GM21723 (cell line): ENCODE measurements around the gene RGL2.
A peak's percentile ranks its signal among the peaks of the same experiment; 100 is the strongest.

ENCODE experiments used
- ATAC-seq: cut with Tn5 transposase; IDR thresholded peaks from one replicate; pipeline ENCODE4 v1.9.1; 2021; ENCODE audit warnings: mild to moderate bottlenecking, moderate library complexity; ENCODE audit not compliant: unreplicated experiment

The RGL2 gene

GRCh38 chr6:33316603-33317418 lies 18.1 kb upstream of the RGL2 start:
- ATAC-seq: no peak

- ATAC-seq: no peak
Measured at GRCh38 chr6:33315793-33316602, 17.3 kb upstream of the RGL2 start.

GRCh38 chr6:33314943-33315792 lies 16.4 kb upstream of the RGL2 start:
- no peak for ATAC-seq

GRCh38 chr6:33314515-33314942 lies 15.8 kb upstream of the RGL2 start:
- ATAC-seq: no peak

- ATAC-seq: peak; percentile 47
Measured at GRCh38 chr6:33313709-33314514, 15.2 kb upstream of the RGL2 start, which contains the start of gene TAPBP. Gene TAPBP, minus strand, starts transcription at chr6:33314078. Its CDS starts 37 bp downstream, at chr6:33314041.

GRCh38 chr6:33313105-33313708 lies 14.5 kb upstream of the RGL2 start:
- no peak for ATAC-seq

GRCh38 chr6:33312361-33313104 lies 13.8 kb upstream of the RGL2 start:
- peak; percentile 29 for ATAC-seq

- no peak for ATAC-seq
Measured at GRCh38 chr6:33306356-33306755, 7.6 kb upstream of the RGL2 start.

GRCh38 chr6:33305052-33305451 lies 6.3 kb upstream of the RGL2 start:
- no peak for ATAC-seq

- no peak for ATAC-seq
Measured at GRCh38 chr6:33304216-33304615, 5.5 kb upstream of the RGL2 start.

GRCh38 chr6:33301877-33302276 lies 3.1 kb upstream of the RGL2 start:
- no peak for ATAC-seq

GRCh38 chr6:33299237-33299944 lies 649 bp upstream of the RGL2 start:
- ATAC-seq: peak; percentile 72

- peak; percentile 25 for ATAC-seq
Measured at GRCh38 chr6:33297956-33298772, 578 bp downstream of the RGL2 start.

GRCh38 chr6:33297406-33297955 lies 1.3 kb downstream of the RGL2 start:
- ATAC-seq: no peak

GRCh38 chr6:33296797-33297405 lies 1.8 kb downstream of the RGL2 start:
- no peak for ATAC-seq

GRCh38 chr6:33295621-33296369 lies 2.9 kb downstream of the RGL2 start:
- ATAC-seq: no peak
